ENCODE results near the gene CD276.

- TF ChIP-seq TAF1 (IDR thresholded peaks at IDR 0.05; ENCODE audit: low read depth) (no peak), CTCF (IDR thresholded peaks at IDR 0.05; ENCODE audit: poor library complexity, severe bottlenecking) (no peak), SMC3 (conservative IDR thresholded peaks at IDR 0.05; ENCODE audit: poor library complexity) (no peak), REST (IDR thresholded peaks at IDR 0.05; ENCODE audit: borderline replicate concordance) (no peak)
Observed at GRCh38 chr15:73687351-73687750, 3.2 kb downstream of the CD276 start.
